Mesendoderm (in vitro differentiated cells): ENCODE results near the gene ANO7.

Source experiments
- DNase-seq: peaks from one replicate; pipeline ENCODE4 v3.0.0; 2013
- H2AK5ac ChIP-seq: 2 replicates; pipeline ENCODE4 v1.6.1; 2013; ENCODE audit warnings: low read length, inconsistent platforms
- H2BK120ac ChIP-seq: 2 replicates; pipeline ENCODE4 v1.6.1; 2013; ENCODE audit warnings: low read depth, mild to moderate bottlenecking, low read length, moderate library complexity, mixed read lengths
- H2BK15ac ChIP-seq: replicated peaks from 2 replicates; pipeline ENCODE4 v1.6.1; 2013; ENCODE audit warnings: low read depth, mild to moderate bottlenecking, moderate library complexity
- H2BK5ac ChIP-seq: 2 replicates; pipeline ENCODE4 v1.6.1; 2013; ENCODE audit warnings: low read length, inconsistent platforms
- H3K18ac ChIP-seq: 2 replicates; pipeline ENCODE4 v1.6.1; 2013; ENCODE audit warnings: mild to moderate bottlenecking, low read length, mixed read lengths
- H3K23ac ChIP-seq: one replicate; pipeline ENCODE4 v1.6.1; 2013; ENCODE audit warnings: low read length
- H3K27ac ChIP-seq: 2 replicates; pipeline ENCODE4 v1.5.1; 2013; ENCODE audit warnings: low read depth, mild to moderate bottlenecking, inconsistent platforms, low read length, moderate library complexity
- H3K27me3 ChIP-seq: 2 replicates; pipeline ENCODE4 v1.6.1; 2013; ENCODE audit warnings: low read length, control low read depth, mild to moderate bottlenecking, inconsistent platforms; ENCODE audit not compliant: insufficient read depth, poor library complexity
- H3K36me3 ChIP-seq: 2 replicates; pipeline ENCODE4 v1.6.1; 2013; ENCODE audit warnings: low read length, inconsistent platforms; ENCODE audit not compliant: control insufficient read depth, insufficient read depth
- H3K4ac ChIP-seq: one replicate; pipeline ENCODE4 v1.6.1; 2013; ENCODE audit warnings: low read depth, mild to moderate bottlenecking, low read length, moderate library complexity
- H3K4me1 ChIP-seq: 2 replicates; pipeline ENCODE4 v1.6.1; 2013; ENCODE audit warnings: low read depth, low read length, inconsistent platforms; ENCODE audit not compliant: control insufficient read depth
- H3K4me2 ChIP-seq: 2 replicates; pipeline ENCODE4 v1.6.1; 2013; ENCODE audit warnings: low read length
- H3K4me3 ChIP-seq: 2 replicates; pipeline ENCODE4 v1.5.1; 2013; ENCODE audit warnings: mild to moderate bottlenecking, low read length
- H3K56ac ChIP-seq: one replicate; pipeline ENCODE4 v1.6.1; 2013; ENCODE audit warnings: low read length
- H3K79me1 ChIP-seq: 2 replicates; pipeline ENCODE4 v1.6.1; 2013; ENCODE audit warnings: low read length, inconsistent platforms
- H3K79me2 ChIP-seq: 2 replicates; pipeline ENCODE4 v1.6.1; 2013; ENCODE audit warnings: mild to moderate bottlenecking, low read length; ENCODE audit not compliant: control insufficient read depth, insufficient read depth
- H3K9ac ChIP-seq: 2 replicates; pipeline ENCODE4 v1.6.1; 2013; ENCODE audit warnings: low read length, inconsistent platforms
- H4K5ac ChIP-seq: one replicate; pipeline ENCODE4 v1.6.1; 2013; ENCODE audit warnings: low read length
- H4K8ac ChIP-seq: one replicate; pipeline ENCODE4 v1.6.1; 2013; ENCODE audit warnings: low read depth, mild to moderate bottlenecking, control low read depth, low read length, moderate library complexity
- WGBS: extraction: QIAGEN DNeasy Blood & Tissue Kit; methylation state at CpG from one replicate; pipeline ENCODE4 v1.1.7; 2013; ENCODE audit warnings: low lambda C conversion rate, missing lambda C conversion rate; ENCODE audit not compliant: insufficient coverage; ENCODE audit errors: extremely low coverage; 5-methylcytosine and 5-hydroxymethylcytosine counted together

The ANO7 gene

DNA sequence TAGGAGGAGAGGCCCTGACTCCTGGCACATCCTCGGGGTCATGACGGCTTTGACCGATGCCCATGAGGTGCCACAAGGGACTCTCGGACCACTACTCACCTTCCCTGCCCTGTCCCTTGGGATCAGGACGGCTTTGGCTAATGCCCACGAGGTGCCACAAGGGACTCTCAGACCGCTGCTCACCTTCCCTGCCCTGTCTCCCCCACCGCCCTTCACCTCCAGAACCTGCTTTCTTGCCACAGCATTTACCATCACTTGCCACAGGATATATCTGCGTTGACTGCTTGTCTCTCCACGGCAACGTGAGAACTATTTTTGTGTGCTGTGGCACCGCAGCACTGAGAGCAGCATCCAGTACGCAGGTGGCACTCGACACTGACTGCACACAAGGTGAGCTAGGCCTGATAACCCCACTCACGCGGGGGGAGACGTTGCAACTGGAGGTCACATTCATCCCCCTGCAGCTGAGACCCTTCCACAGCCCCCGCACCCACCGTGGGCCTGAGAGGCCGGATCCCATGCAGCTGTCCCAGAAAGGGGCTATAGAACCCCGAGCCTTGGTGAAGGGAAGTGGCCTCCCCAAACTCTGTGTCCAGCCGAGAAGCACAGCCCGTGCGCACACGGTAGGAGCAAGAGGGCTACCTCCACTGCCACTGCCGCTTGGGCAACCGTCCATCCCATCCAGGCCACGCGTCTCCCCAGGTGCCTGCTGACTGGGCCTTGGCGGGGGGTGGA is 47.5 kb downstream of the ANO7 start:
- no peaks in the 10 kb centered on the region for H3K27me3 ChIP-seq
- H3K4me1 ChIP-seq: no peaks in the 10 kb centered on the region
- H3K79me1 ChIP-seq: peaks cover 6% of the 10 kb centered on the region
- WGBS: no CpG with 5 or more reads among the region's 30 CpGs
- H3K4ac ChIP-seq: no peak overlapping the region
- H2BK120ac ChIP-seq: no peak overlapping the region
- no peak overlapping the region for H2AK5ac ChIP-seq
- H2BK5ac ChIP-seq: no peak overlapping the region
- no peak for DNase-seq
- no peak overlapping the region for H2BK15ac ChIP-seq
- H3K56ac ChIP-seq: no peak overlapping the region
- no peak overlapping the region for H3K9ac ChIP-seq
- peaks cover 22% of the 10 kb centered on the region for H3K36me3 ChIP-seq
- no peak overlapping the region for H3K23ac ChIP-seq
- no peak overlapping the region for H3K4me2 ChIP-seq
- no peak overlapping the region for H3K4me3 ChIP-seq
- no peaks in the 10 kb centered on the region for H3K79me2 ChIP-seq
- no peak overlapping the region for H3K27ac ChIP-seq
- no peak overlapping the region for H3K18ac ChIP-seq
- H4K8ac ChIP-seq: no peak overlapping the region
- H4K5ac ChIP-seq: no peak overlapping the region

DNA sequence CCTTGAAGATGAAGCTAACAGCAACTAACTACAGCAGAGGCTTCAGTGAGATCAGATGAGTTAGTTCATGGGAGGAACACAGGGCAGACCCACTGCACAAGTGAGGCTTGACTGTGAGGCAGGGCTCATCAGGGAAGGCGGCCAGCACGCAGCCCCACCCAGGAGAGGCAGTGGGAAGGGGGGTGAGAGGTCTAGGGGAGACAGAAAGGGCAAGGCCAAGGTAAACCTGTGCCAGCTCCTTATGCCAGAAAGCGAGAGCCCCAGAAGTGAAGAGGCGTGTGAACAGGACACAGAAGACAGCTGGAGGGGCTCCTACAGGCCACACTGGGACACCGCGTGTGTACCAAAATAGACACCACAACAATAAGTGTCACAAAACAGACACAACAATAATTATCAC is 48.6 kb downstream of the ANO7 start:
- peaks cover 24% of the 10 kb centered on the region for H3K36me3 ChIP-seq
- H3K18ac ChIP-seq: no peak overlapping the region
- H3K79me2 ChIP-seq: no peaks in the 10 kb centered on the region
- no peak overlapping the region for H3K9ac ChIP-seq
- no peak overlapping the region for H4K5ac ChIP-seq
- H3K4me1 ChIP-seq: no peaks in the 10 kb centered on the region
- H3K4ac ChIP-seq: no peak overlapping the region
- H2BK15ac ChIP-seq: no peak overlapping the region
- no peak overlapping the region for H3K4me3 ChIP-seq
- H2AK5ac ChIP-seq: no peak overlapping the region
- H3K23ac ChIP-seq: no peak overlapping the region
- WGBS: no CpG with 5 or more reads among the region's 6 CpGs
- H2BK120ac ChIP-seq: no peak overlapping the region
- no peak overlapping the region for H4K8ac ChIP-seq
- no peaks in the 10 kb centered on the region for H3K27me3 ChIP-seq
- no peak overlapping the region for H2BK5ac ChIP-seq
- H3K56ac ChIP-seq: no peak overlapping the region
- no peak overlapping the region for H3K27ac ChIP-seq
- no peak for DNase-seq
- H3K4me2 ChIP-seq: no peak overlapping the region
- peaks cover 6% of the 10 kb centered on the region for H3K79me1 ChIP-seq

DNA sequence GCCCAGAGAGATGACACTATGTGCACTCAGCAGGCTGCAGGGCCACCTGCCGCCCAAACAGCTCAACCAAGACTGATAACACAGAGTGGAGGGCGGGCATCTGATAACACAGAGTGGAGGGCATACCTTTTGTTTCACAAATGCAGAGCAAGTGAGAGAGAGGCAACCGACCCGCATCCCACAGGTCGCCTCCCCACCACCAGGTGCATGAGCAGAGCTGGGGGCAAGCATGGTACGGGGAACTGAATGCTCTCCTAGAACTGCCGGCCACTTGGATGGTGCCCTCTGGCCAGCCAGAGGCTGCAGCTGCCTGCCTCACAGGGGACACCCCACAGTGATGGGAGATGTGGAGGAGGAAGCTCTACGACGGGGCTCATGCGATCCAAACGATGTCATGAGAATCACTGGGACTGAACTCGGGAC is 49.5 kb downstream of the ANO7 start:
- no peaks in the 10 kb centered on the region for H3K79me2 ChIP-seq
- no peak overlapping the region for H3K23ac ChIP-seq
- no peak overlapping the region for H3K4me2 ChIP-seq
- H4K5ac ChIP-seq: no peak overlapping the region
- H3K36me3 ChIP-seq: peaks cover 28% of the 10 kb centered on the region
- DNase-seq: peak; percentile 48
- no peak overlapping the region for H3K9ac ChIP-seq
- H3K18ac ChIP-seq: no peak overlapping the region
- no peak overlapping the region for H3K4ac ChIP-seq
- H3K79me1 ChIP-seq: peaks cover 6% of the 10 kb centered on the region
- H2BK5ac ChIP-seq: no peak overlapping the region
- WGBS: no CpG with 5 or more reads among the region's 12 CpGs
- no peak overlapping the region for H2BK15ac ChIP-seq
- H4K8ac ChIP-seq: no peak overlapping the region
- no peak overlapping the region for H2BK120ac ChIP-seq
- no peak overlapping the region for H3K56ac ChIP-seq
- no peaks in the 10 kb centered on the region for H3K4me1 ChIP-seq
- H3K27ac ChIP-seq: no peak overlapping the region
- H2AK5ac ChIP-seq: no peak overlapping the region
- no peaks in the 10 kb centered on the region for H3K27me3 ChIP-seq
- no peak overlapping the region for H3K4me3 ChIP-seq

DNA sequence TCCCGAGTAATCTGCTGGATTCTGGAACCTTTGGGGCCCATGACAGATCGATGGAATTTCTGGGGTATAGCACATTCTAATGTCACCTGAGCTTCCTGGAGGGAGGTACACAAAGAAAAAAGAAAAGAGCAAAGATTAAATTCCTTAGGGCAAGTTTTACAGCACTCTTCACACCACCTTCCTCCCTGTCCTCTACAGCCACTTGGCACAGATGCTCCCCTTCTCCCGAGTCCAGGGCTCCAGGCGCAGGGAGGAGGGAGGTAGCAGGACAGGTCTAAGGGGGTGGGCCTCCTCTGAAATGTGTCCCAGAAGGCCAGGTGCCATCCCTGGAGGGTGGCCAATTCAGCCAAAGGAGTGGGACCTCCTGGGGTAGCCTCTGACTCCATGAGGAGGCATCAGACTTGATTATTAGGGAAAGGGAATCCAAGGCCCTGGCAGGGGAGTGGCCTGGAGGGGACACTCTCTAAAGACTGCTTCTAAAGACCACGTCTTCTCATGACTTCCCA is 50.3 kb downstream of the ANO7 start:
- Histone ChIP-seq H3K56ac (no peak overlapping the region), H3K27me3 (no peaks in the 10 kb centered on the region), H2AK5ac (no peak overlapping the region), H3K36me3 (peaks cover 29% of the 10 kb centered on the region), H3K18ac (no peak overlapping the region), H2BK5ac (no peak overlapping the region), H4K8ac (no peak overlapping the region), H4K5ac (no peak overlapping the region), H3K4me1 (no peaks in the 10 kb centered on the region), H3K4me2 (no peak overlapping the region), H3K9ac (no peak overlapping the region), H3K27ac (no peak overlapping the region), H3K79me1 (peaks cover 6% of the 10 kb centered on the region), H3K23ac (no peak overlapping the region), H2BK15ac (no peak overlapping the region), H3K4me3 (no peak overlapping the region), H2BK120ac (no peak overlapping the region), H3K4ac (no peak overlapping the region), H3K79me2 (no peaks in the 10 kb centered on the region)
- WGBS: no CpG with 5 or more reads among the region's 5 CpGs
- no peak for DNase-seq

DNA sequence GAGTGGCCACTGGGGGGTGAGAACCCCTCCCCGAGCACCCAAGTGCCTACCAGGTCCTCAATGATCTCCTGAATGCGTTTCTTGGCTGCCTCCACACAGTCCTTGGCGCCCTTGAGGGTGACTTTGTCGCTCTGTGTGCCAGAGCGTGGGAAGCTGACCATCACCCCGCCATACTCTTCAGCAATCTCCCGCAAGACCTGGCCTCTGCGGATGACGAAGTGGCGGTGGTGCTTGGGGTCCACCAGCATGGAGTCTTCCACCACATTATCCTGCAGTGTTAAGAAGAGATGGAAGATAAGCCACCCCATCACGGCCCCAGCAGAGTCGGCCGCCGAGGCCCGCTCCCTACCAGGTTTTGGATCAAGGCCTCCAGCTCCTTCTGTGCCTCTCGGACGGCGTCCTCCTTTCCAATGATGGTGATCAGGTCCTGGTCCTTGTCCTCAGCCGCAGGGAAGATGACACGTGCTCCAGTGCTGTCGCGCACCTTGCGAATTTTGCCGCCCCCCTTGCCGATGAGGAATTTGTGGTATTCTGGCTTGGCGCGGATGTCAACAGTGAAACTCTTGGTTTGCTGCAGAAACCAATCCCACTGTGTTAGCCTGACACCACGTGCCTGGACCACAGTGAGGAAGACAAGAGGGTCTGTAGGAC is 51.2 kb downstream of the ANO7 start:
- Histone ChIP-seq H3K27me3 (no peaks in the 10 kb centered on the region), H4K5ac (no peak overlapping the region)

More for the DNA sequence above, 51.2 kb downstream of the ANO7 start:
- WGBS: no CpG with 5 or more reads among the region's 28 CpGs
- no peak overlapping the region for H3K4me3 ChIP-seq
- H3K56ac ChIP-seq: no peak overlapping the region
- H2BK120ac ChIP-seq: no peak overlapping the region
- H3K27ac ChIP-seq: no peak overlapping the region
- H3K79me2 ChIP-seq: no peaks in the 10 kb centered on the region
- H3K4me2 ChIP-seq: no peak overlapping the region
- no peak overlapping the region for H2AK5ac ChIP-seq
- no peak overlapping the region for H3K9ac ChIP-seq
- no peak for DNase-seq
- no peak overlapping the region for H2BK15ac ChIP-seq
- no peak overlapping the region for H4K8ac ChIP-seq
- H3K4me1 ChIP-seq: no peaks in the 10 kb centered on the region
- peaks cover 6% of the 10 kb centered on the region for H3K79me1 ChIP-seq
- no peak overlapping the region for H3K18ac ChIP-seq
- no peak overlapping the region for H3K23ac ChIP-seq
- no peak overlapping the region for H3K4ac ChIP-seq
- peaks cover 30% of the 10 kb centered on the region for H3K36me3 ChIP-seq
- no peak overlapping the region for H2BK5ac ChIP-seq
